Neuron (in vitro differentiated cells): ENCODE results near the gene SHISA6.

Source experiments
- H2AFZ ChIP-seq: one replicate; pipeline ENCODE4 v1.6.1; 2013; ENCODE audit warnings: low read depth, mild to moderate bottlenecking, inconsistent platforms, low read length, moderate library complexity
- H3K27me3 ChIP-seq: one replicate; pipeline ENCODE4 v1.6.1; 2013; ENCODE audit warnings: low read length; ENCODE audit not compliant: insufficient read depth
- H3K36me3 ChIP-seq: one replicate; pipeline ENCODE4 v1.6.1; 2013; ENCODE audit warnings: low read length; ENCODE audit not compliant: insufficient read depth
- H3K4me1 ChIP-seq: one replicate; pipeline ENCODE4 v1.6.1; 2013; ENCODE audit warnings: low read length; ENCODE audit not compliant: insufficient read depth
- H3K4me3 ChIP-seq: 2 replicates; pipeline ENCODE4 v1.5.1; 2013; ENCODE audit warnings: mild to moderate bottlenecking, low read length, moderate library complexity
- H3K9me3 ChIP-seq: one replicate; pipeline ENCODE4 v1.6.1; 2013; ENCODE audit warnings: low read length

The SHISA6 gene

GRCh38 chr17:11554042-11554441 is 313.0 kb downstream of the SHISA6 start:
- no peak overlapping the region for H2AFZ ChIP-seq
- H3K9me3 ChIP-seq, result no peaks in the 10 kb centered on the region
- H3K4me1 ChIP-seq, result no peaks in the 10 kb centered on the region
- H3K27me3 ChIP-seq, result no peaks in the 10 kb centered on the region
- H3K4me3 ChIP-seq, result no peak overlapping the region
- H3K36me3 ChIP-seq, result no peaks in the 10 kb centered on the region

DNA sequence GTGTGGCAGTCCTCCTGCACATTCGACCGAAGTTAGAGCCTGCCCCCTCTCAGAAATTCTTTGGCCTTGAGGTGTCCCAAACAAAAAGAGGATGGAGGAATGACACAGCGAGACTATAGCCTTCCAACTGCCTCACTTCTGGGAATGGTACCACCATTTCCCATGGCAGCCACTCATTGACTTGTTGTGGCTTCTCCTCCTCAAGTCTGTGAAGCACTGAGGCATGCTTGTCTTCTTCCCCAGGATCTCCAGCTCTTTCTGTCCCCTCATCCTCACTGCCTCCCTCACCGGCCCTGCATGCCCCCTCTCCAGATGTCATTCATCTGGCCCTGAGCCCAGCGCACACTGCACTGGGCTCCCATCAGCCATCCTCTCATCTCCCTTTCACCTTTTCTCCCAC is 313.5 kb downstream of the SHISA6 start:
- Histone ChIP-seq H3K9me3 (no peaks in the 10 kb centered on the region), H3K4me3 (no peak overlapping the region), H3K36me3 (no peaks in the 10 kb centered on the region), H3K4me1 (no peaks in the 10 kb centered on the region), H3K27me3 (no peaks in the 10 kb centered on the region), H2AFZ (no peak overlapping the region)

GRCh38 chr17:11555530-11555929 is 314.5 kb downstream of the SHISA6 start:
- H3K4me1 ChIP-seq, result no peaks in the 10 kb centered on the region
- no peak overlapping the region for H3K4me3 ChIP-seq
- no peaks in the 10 kb centered on the region for H3K27me3 ChIP-seq
- H2AFZ ChIP-seq, result no peak overlapping the region
- H3K9me3 ChIP-seq, result no peaks in the 10 kb centered on the region
- H3K36me3 ChIP-seq, result no peaks in the 10 kb centered on the region

- no peaks in the 10 kb centered on the region for H3K9me3 ChIP-seq
- no peak overlapping the region for H2AFZ ChIP-seq
- no peaks in the 10 kb centered on the region for H3K27me3 ChIP-seq
- H3K4me3 ChIP-seq, result no peak overlapping the region
- no peaks in the 10 kb centered on the region for H3K36me3 ChIP-seq
- H3K4me1 ChIP-seq, result no peaks in the 10 kb centered on the region
Measured at GRCh38 chr17:11557727-11558452, 316.9 kb downstream of the SHISA6 start.

DNA sequence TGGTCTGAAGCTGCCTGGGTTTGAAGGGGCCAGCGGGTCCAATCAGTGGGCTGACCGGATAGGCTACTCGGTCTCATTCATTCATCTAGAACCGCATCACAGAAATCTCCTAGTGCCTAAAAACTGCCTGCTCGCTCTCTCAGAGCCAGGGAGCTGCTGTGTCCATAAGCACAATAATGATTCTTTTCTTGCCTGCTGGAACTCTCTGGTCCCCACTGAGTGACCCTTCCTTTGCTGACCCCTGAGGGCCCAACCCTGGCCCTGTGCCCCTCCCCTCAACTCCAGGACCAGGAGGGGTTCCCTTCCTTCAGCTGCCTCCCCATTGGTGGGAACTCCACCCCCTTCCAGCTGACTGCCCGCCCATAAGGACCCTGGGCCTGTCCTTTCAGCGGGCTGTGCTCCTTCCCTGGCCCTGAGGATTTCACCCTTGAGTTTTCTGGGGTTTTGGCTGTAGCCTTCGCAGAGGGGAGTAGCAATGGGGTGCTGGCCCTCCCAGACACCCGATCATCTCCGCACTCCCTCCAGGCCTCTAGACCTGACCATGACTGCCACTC is 317.7 kb downstream of the SHISA6 start:
- no peaks in the 10 kb centered on the region for H3K9me3 ChIP-seq
- H2AFZ ChIP-seq, result no peak overlapping the region
- H3K27me3 ChIP-seq, result no peaks in the 10 kb centered on the region
- H3K36me3 ChIP-seq, result no peaks in the 10 kb centered on the region
- no peaks in the 10 kb centered on the region for H3K4me1 ChIP-seq
- H3K4me3 ChIP-seq, result no peak overlapping the region

- H3K36me3 ChIP-seq, result no peaks in the 10 kb centered on the region
- no peak overlapping the region for H3K4me3 ChIP-seq
- H2AFZ ChIP-seq, result no peak overlapping the region
- no peaks in the 10 kb centered on the region for H3K27me3 ChIP-seq
- no peaks in the 10 kb centered on the region for H3K4me1 ChIP-seq
- no peaks in the 10 kb centered on the region for H3K9me3 ChIP-seq
Measured at GRCh38 chr17:11559601-11560000, 318.6 kb downstream of the SHISA6 start.

- H3K9me3 ChIP-seq, result no peaks in the 10 kb centered on the region
- no peak overlapping the region for H3K4me3 ChIP-seq
- H3K4me1 ChIP-seq, result no peaks in the 10 kb centered on the region
- H3K27me3 ChIP-seq, result no peaks in the 10 kb centered on the region
- no peak overlapping the region for H2AFZ ChIP-seq
- H3K36me3 ChIP-seq, result no peaks in the 10 kb centered on the region
Measured at GRCh38 chr17:11561281-11561680, 320.3 kb downstream of the SHISA6 start.

DNA sequence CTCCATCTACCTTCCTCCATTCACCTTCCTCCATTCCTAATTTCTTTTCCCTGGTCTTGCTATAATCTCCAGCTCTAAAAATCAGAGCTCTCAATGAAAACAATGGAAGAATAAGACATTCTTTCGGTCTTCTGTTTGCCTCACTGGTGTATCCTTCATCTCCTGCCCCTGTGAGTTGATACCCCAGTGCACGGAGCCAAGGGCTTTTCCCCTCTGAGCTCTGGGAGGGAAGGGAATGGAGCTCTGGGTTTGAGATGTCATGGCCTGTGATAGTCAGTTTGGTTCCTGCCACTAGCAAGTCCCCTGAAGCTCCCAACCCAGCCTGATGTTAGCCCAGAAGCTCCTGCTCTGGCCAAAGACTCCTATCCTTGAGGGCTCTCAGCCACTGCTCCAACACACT is 320.7 kb downstream of the SHISA6 start:
- Histone ChIP-seq H3K4me1 (no peaks in the 10 kb centered on the region), H3K36me3 (no peaks in the 10 kb centered on the region), H2AFZ (no peak overlapping the region), H3K4me3 (no peak overlapping the region), H3K27me3 (no peaks in the 10 kb centered on the region), H3K9me3 (no peaks in the 10 kb centered on the region)

- Histone ChIP-seq H3K4me1 (no peaks in the 10 kb centered on the region), H2AFZ (no peak overlapping the region), H3K9me3 (no peaks in the 10 kb centered on the region), H3K4me3 (no peak overlapping the region), H3K36me3 (no peaks in the 10 kb centered on the region), H3K27me3 (no peaks in the 10 kb centered on the region)
Measured at GRCh38 chr17:11564589-11565380, 323.8 kb downstream of the SHISA6 start.

DNA sequence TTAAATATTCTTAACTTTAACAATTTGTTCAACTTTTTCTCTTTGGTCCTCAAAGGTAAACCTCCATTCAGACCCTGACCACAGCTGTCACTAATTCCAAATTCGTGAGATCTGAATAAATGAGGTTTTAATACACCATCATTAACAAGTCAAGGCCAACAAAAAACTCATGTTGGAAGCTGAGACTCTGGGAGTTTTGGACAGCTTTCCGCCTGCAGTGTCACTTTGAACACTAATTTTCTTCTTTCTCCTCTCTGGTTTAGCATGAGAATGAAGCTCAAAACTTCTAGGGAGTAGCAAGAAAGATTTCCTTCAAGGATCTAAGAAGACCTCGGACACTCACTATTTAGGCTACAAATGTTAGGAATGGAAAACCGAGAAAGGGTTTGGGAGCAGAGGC is 324.6 kb downstream of the SHISA6 start:
- no peak overlapping the region for H3K4me3 ChIP-seq

GRCh38 chr17:11578998-11579397 is 338.0 kb downstream of the SHISA6 start:
- Histone ChIP-seq H3K4me1 (no peaks in the 10 kb centered on the region), H2AFZ (no peak overlapping the region), H3K36me3 (no peaks in the 10 kb centered on the region), H3K9me3 (no peaks in the 10 kb centered on the region), H3K4me3 (no peak overlapping the region), H3K27me3 (no peaks in the 10 kb centered on the region)

More for the DNA sequence above, 324.6 kb downstream of the SHISA6 start:
- Histone ChIP-seq H3K36me3 (no peaks in the 10 kb centered on the region), H2AFZ (no peak overlapping the region), H3K27me3 (no peaks in the 10 kb centered on the region), H3K4me1 (no peaks in the 10 kb centered on the region), H3K9me3 (no peaks in the 10 kb centered on the region)

DNA sequence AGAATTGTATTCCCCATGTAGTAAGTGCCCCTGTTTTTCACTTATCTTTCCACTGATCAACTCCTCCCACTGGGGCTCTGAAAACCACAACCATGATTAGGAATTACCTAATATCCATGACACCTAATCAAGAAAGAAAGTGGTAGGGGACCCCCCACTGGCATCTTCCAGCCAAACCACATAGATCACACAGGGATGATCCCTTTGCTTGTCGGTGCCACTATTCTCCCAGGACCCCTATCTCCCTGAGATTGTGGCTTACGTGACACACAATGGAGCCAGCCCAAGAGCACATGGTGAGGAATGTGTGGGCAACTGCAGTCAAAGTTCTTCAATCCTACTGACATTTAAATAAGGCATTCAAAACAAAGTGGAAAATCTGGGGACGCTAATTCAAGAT is 339.7 kb downstream of the SHISA6 start:
- H3K9me3 ChIP-seq, result no peaks in the 10 kb centered on the region
- H3K27me3 ChIP-seq, result no peaks in the 10 kb centered on the region
- no peak overlapping the region for H3K4me3 ChIP-seq
- H2AFZ ChIP-seq, result no peak overlapping the region
- no peaks in the 10 kb centered on the region for H3K36me3 ChIP-seq
- H3K4me1 ChIP-seq, result no peaks in the 10 kb centered on the region

DNA sequence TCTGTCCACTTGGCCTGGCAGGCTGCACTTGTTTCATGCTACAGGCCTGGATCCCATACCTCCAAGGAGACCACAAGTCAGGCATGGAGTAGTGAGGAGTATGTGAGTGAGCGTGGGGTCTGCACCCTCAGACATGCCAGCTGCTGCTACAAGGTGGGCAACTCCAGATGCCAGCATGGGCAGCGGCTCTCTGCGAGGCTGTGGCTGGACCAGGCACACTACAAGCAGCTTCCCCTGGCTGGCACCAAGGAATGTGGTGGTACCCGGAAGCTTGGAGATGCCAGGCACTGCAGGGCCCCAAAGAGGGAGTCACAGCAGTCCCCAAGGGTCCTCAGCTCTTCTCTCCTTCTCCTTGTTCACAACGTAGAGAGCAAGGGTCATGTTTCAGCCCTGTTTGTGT is 341.2 kb downstream of the SHISA6 start:
- H3K4me3 ChIP-seq, result no peak overlapping the region
- no peaks in the 10 kb centered on the region for H3K9me3 ChIP-seq
- no peaks in the 10 kb centered on the region for H3K4me1 ChIP-seq
- H3K27me3 ChIP-seq, result no peaks in the 10 kb centered on the region
- no peak overlapping the region for H2AFZ ChIP-seq
- no peaks in the 10 kb centered on the region for H3K36me3 ChIP-seq
